NCI-H748 (cell line): Measurements from ENCODE around the gene MSS51.

ENCODE experiments used
- DNase-seq: peaks from one replicate; lab custom pipeline; 2025; ENCODE audit not compliant: unreplicated experiment; lab: John Stamatoyannopoulos, UW

The MSS51 gene

GRCh38 chr10:73433538-73433867 lies at the start of gene MSS51:
Gene MSS51, minus strand, starts transcription at chr10:73433561. Its CDS starts 5,277 bp downstream, at chr10:73428284.
- DNase-seq: no peak

GRCh38 chr10:73480158-73480557 lies 46.8 kb upstream of the MSS51 start:
- DNase-seq: no peak

GRCh38 chr10:73478636-73479035 lies 45.3 kb upstream of the MSS51 start:
- DNase-seq: no peak

- no peak for DNase-seq
Measured at GRCh38 chr10:73471226-73471625, 37.9 kb upstream of the MSS51 start.

- no peak for DNase-seq
Measured at GRCh38 chr10:73469579-73469978, 36.2 kb upstream of the MSS51 start.

GRCh38 chr10:73467206-73467605 lies 33.8 kb upstream of the MSS51 start:
- DNase-seq: no peak

- no peak for DNase-seq
Measured at GRCh38 chr10:73465978-73466726, 32.8 kb upstream of the MSS51 start.

GRCh38 chr10:73460897-73461296 lies 27.5 kb upstream of the MSS51 start:
- DNase-seq: no peak

GRCh38 chr10:73459683-73460314 lies 26.4 kb upstream of the MSS51 start:
- DNase-seq: no peak

GRCh38 chr10:73456187-73456890 lies 23.0 kb upstream of the MSS51 start:
- DNase-seq: no peak

GRCh38 chr10:73449113-73449512 lies 15.8 kb upstream of the MSS51 start:
- DNase-seq: no peak

- no peak for DNase-seq
Measured at GRCh38 chr10:73448384-73448783, 15.0 kb upstream of the MSS51 start.

- no peak for DNase-seq
Measured at GRCh38 chr10:73446926-73447325, 13.6 kb upstream of the MSS51 start.

GRCh38 chr10:73444457-73444856 lies 11.1 kb upstream of the MSS51 start:
- no peak for DNase-seq

- no peak for DNase-seq
Measured at GRCh38 chr10:73439605-73440312, 6.4 kb upstream of the MSS51 start.

GRCh38 chr10:73439055-73439454 lies 5.7 kb upstream of the MSS51 start:
- DNase-seq: no peak

- DNase-seq: peak; percentile 41
Measured at GRCh38 chr10:73432646-73433537, 469 bp downstream of the MSS51 start.

GRCh38 chr10:73426318-73426717 lies 7.0 kb downstream of the MSS51 start:
- DNase-seq: no peak

- no peak for DNase-seq
Measured at GRCh38 chr10:73424478-73424877, 8.9 kb downstream of the MSS51 start.

- DNase-seq: no peak
Measured at GRCh38 chr10:73423309-73423708, 10.1 kb downstream of the MSS51 start.

GRCh38 chr10:73416571-73416970 lies 16.8 kb downstream of the MSS51 start:
- DNase-seq: no peak
